ENCODE results near the gene BLOC1S3.

DNA sequence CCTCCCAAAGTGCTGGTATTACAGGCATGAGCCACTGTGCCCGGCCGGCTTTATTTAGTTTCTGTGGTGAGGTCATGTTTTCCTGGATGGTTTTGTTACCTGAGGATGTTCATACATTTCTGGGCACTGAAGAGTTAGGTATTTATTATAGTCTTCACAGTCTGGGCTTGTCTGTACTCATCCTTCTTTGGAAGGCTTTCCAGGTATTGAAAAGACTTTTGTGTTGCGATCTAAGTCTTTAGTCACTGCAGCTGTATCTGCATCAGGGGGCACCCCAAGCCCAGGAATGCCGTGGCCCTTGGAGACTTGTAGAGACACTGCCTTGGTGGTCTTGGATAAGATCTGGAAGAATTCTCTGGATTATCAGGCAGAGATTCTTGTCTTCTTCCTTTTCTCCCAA is 12.8 kb downstream of the BLOC1S3 start:
- TF ChIP-seq EZH2phosphoT487 (conservative IDR thresholded peaks at IDR 0.05; ENCODE audit: low read length) = no peak
- TF ChIP-seq, protein P1, sequence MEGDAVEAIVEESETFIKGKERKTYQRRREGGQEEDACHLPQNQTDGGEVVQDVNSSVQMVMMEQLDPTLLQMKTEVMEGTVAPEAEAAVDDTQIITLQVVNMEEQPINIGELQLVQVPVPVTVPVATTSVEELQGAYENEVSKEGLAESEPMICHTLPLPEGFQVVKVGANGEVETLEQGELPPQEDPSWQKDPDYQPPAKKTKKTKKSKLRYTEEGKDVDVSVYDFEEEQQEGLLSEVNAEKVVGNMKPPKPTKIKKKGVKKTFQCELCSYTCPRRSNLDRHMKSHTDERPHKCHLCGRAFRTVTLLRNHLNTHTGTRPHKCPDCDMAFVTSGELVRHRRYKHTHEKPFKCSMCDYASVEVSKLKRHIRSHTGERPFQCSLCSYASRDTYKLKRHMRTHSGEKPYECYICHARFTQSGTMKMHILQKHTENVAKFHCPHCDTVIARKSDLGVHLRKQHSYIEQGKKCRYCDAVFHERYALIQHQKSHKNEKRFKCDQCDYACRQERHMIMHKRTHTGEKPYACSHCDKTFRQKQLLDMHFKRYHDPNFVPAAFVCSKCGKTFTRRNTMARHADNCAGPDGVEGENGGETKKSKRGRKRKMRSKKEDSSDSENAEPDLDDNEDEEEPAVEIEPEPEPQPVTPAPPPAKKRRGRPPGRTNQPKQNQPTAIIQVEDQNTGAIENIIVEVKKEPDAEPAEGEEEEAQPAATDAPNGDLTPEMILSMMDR (IDR thresholded peaks at IDR 0.05; ENCODE audit: insufficient read depth, low read length, poor library complexity, severe bottlenecking) = no peak

Measured in SU-DHL-6 (cell line).